H1 (cell line): ENCODE results near the gene KCNC4. TPM values are rescaled to one million over a fixed set of nuclear protein-coding genes. Genes with fewer than 3 reads are reported as not detected.

Experiments
- CEBPB ChIP-seq: IDR thresholded peaks from 2 replicates; pipeline ENCODE4 v1.6.1; 2012; ENCODE audit warnings: low read depth, low read length
- CHD2 ChIP-seq: IDR thresholded peaks from 2 replicates; pipeline ENCODE4 v1.6.1; 2012; ENCODE audit warnings: low read length, improper control_type of control experiment
- CTBP2 ChIP-seq: IDR thresholded peaks from 2 replicates; pipeline ENCODE4 v1.7.0; 2011; ENCODE audit warnings: borderline replicate concordance, mild to moderate bottlenecking, moderate library complexity, mixed read lengths, low read length; ENCODE audit not compliant: insufficient read depth, insufficient read length
- JUN ChIP-seq: IDR thresholded peaks from 2 replicates; pipeline ENCODE4 v1.6.1; 2011; ENCODE audit warnings: low read depth, mild to moderate bottlenecking, improper control_type of control experiment, low read length
- KDM1A ChIP-seq: fragments of 200-600, 300-600 bp; sonication (generic); IDR thresholded peaks from 2 replicates; pipeline ENCODE4 v1.7.1; 2016; ENCODE audit warnings: mild to moderate bottlenecking, low read length, borderline replicate concordance
- TCF12 ChIP-seq: IDR thresholded peaks from 2 replicates; pipeline ENCODE4 v1.6.1; 2011; ENCODE audit warnings: low read depth, mild to moderate bottlenecking, low read length
- polyA plus RNA-seq, 7 experiments: library from polyadenylated mRNA; depleted of rRNA in 3 of 7; stranded (reverse) in 5 of 7; unstranded in 2 of 7; fragments of >200 nt in 5 of 7; fragments of 200-250 nt in 2 of 7; gene quantifications; 1 replicate in 5 of 7; 2 replicates in 1 of 7; 4 replicates in 1 of 7; pipeline versions ENCODE4 v1.2.1 to v1.2.3, GENCODE V29; 2011 to 2013; ENCODE audit warnings: missing spikeins in 2 of 7, mixed read lengths in 2 of 7
- total RNA-seq: library from RNA; stranded (reverse); fragmentation: NEBNext Ultra II Directional; extraction: Animal tissue kit (Norgen Biotek cat#: 25700); gene quantifications from 2 replicates; pipeline ENCODE4 v1.2.1, GENCODE V29; 2021

The KCNC4 gene
- total and polyA plus RNA-seq, 2 of the 8 experiments (the other 6 are each of a cell fraction or from before 2014, with no cell fraction given): 8.1 to 11.2 TPM

DNA sequence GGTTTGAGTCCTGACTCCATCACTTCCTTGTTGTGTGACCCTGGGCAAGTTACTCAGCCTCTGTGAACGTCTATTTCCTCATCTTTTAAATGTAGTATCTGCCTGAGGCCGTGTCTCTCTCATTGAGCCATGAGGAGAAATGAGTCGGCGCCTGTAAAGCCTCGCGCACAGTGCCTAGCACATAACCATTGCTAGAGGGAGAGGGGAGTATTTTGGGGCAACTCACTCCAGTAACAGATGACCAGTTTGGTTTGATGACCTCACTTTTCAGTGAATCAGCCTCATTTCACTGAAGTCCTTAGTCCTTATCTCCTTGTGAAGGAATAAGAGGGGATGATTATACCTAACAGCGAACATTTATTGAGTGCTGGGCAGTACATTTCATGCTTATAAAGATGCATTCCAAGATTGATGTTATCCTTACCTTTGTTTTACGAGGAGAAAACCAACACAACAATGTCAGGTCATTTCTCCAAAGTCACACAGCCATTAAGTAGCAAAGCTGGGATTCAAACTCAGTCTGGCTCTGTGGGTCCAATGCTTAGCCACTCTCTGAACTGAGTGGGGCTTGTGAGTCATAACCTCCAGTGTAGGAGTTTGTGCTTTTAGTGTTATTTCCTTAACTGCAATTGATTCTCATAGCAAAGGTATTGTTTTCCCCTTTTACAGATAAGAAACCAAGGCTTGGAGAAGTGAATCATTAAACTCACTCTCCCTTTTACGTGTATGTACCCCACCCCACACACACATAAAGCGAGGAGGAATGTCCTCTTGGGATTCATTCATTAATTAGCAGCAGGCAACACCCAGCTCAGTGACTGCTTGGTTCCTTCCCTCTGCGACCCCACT lies 25.9 kb downstream of the KCNC4 start (continued):
- TF ChIP-seq KDM1A: no peak
- no peak for TF ChIP-seq TCF12
- no peak for TF ChIP-seq CTBP2
- no peak for TF ChIP-seq JUN
- no peak for TF ChIP-seq CHD2
- TF ChIP-seq CEBPB: no peak
